Fibroblast of skin of scalp (primary cell): Measurements from ENCODE around the gene MYO7B.

Experiments used
- DNase-seq: peaks from one replicate; pipeline ENCODE4 v3.0.0-alpha.2; 2013

The MYO7B gene

GRCh38 chr2:127683757-127684156 is 148.3 kb downstream of the MYO7B start:
- peak; percentile 58 for DNase-seq

- no peak for DNase-seq
Measured at GRCh38 chr2:127685410-127686080, 150.1 kb downstream of the MYO7B start.
